HCT116 (cell line): ENCODE results near the gene LMNTD2. TPM values are rescaled to one million over a fixed set of nuclear protein-coding genes. Genes with fewer than 3 reads are reported as not detected.
A peak's percentile ranks its signal among the peaks of the same experiment; 100 is the strongest.
"Not testable (repeated sequence)": the region's sequence is repeated elsewhere in the genome, so short reads cannot be mapped to it uniquely, and the experiment has no call there.

Experiments used
- ATAC-seq: fragments of 200-7000 bp; cut with Tn5 transposase; 2 replicates; pipeline ENCODE4 v1.9.1; 2020; ENCODE audit warnings: mild to moderate bottlenecking, moderate library complexity
- BruUV-seq: library from RNA; stranded (reverse); fragments of 400-500 nt; replicated peaks from 2 replicates; lab custom pipeline; 2021; lab: Mats Ljungman, UMichigan
- CTCF ChIA-PET: fragments of 300-600 bp; sonication (Branson Sonifier 250); formaldehyde crosslinking; loops from one replicate; lab custom pipeline; 2021; ENCODE audit warnings: antibody characterized with exemption; lab: Charles Lee
- POLR2A ChIA-PET: fragments of 300-600, 350-600 bp; sonication (Branson Sonifier 250); formaldehyde crosslinking; loops from one replicate; lab custom pipeline; 2021; ENCODE audit warnings: antibody characterized with exemption; lab: Charles Lee
- RAD21 ChIA-PET, 2 experiments: fragments of 300-600 bp; sonication (Branson Sonifier 250); formaldehyde crosslinking; loops; one replicate each; lab custom pipeline; 2023; ENCODE audit warnings: low total read pairs in 2 of 2; ENCODE audit not compliant: uncharacterized antibody in 2 of 2, unreplicated experiment in 2 of 2, low non-redundant PET in 1 of 2; lab: Charles Lee
- DNase-seq: peaks from one replicate; pipeline ENCODE4 v3.0.0-alpha.2; 2010; ENCODE audit warnings: low read depth, low spot score
- H2AFZ ChIP-seq: fragments of 200-600 bp; shearing (Covaris generic), sonication (generic); 2 replicates; pipeline ENCODE4 v1.6.1; 2017; ENCODE audit warnings: low read depth, mixed run types, mixed read lengths, antibody characterized with exemption, low read length; ENCODE audit not compliant: poor library complexity, severe bottlenecking
- H3K27ac ChIP-seq: 2 replicates; pipeline ENCODE4 v1.5.1; 2012; ENCODE audit warnings: low read depth, low read length
- H3K27me3 ChIP-seq: fragments of 200-600 bp; sonication (generic); 2 replicates; pipeline ENCODE4 v1.6.1; 2016; ENCODE audit warnings: mixed run types, low read length, mixed read lengths; ENCODE audit not compliant: insufficient read depth
- H3K36me3 ChIP-seq, 2 experiments: fragments of 200-500 bp in 1 of 2; fragments of 200-600 bp in 1 of 2; sonication (Bioruptor generic) in 1 of 2; sonication (generic) in 1 of 2; 2 replicates each; pipeline versions ENCODE4 v1.5.1 to v1.6.1; 2014 to 2016; ENCODE audit warnings: low read length in 2 of 2, inconsistent platforms in 1 of 2, mixed read lengths in 1 of 2, mixed run types in 1 of 2; ENCODE audit not compliant: insufficient read depth in 2 of 2, control insufficient read depth in 1 of 2
- H3K4me1 ChIP-seq, 2 experiments: fragments of 200-600 bp in 1 of 2; sonication (generic) in 1 of 2; 2 replicates each; pipeline versions ENCODE4 v1.5.1 to v1.6.1; 2012 to 2017; ENCODE audit warnings: low read length in 2 of 2, inconsistent platforms in 1 of 2, mild to moderate bottlenecking in 1 of 2, mixed read lengths in 1 of 2, mixed run types in 1 of 2, moderate library complexity in 1 of 2; ENCODE audit not compliant: insufficient read depth in 2 of 2, control insufficient read depth in 1 of 2
- H3K4me2 ChIP-seq: fragments of 200-600 bp; sonication (generic); 2 replicates; pipeline ENCODE4 v1.6.1; 2017; ENCODE audit warnings: mixed run types, low read length, mixed read lengths
- H3K4me3 ChIP-seq, 2 experiments: fragments of 200-600 bp in 1 of 2; sonication (generic) in 1 of 2; replicated peaks in 1 of 2; 2 replicates each; pipeline ENCODE4 v1.5.1; 2011 to 2016; ENCODE audit warnings: low read length in 2 of 2, control low read depth in 1 of 2, low read depth in 1 of 2, mild to moderate bottlenecking in 1 of 2, mixed read lengths in 1 of 2, mixed run types in 1 of 2
- H3K79me2 ChIP-seq: fragments of 200-600 bp; sonication (generic); 2 replicates; pipeline ENCODE4 v1.6.1; 2017; ENCODE audit warnings: mild to moderate bottlenecking, mixed run types, low read length, moderate library complexity, mixed read lengths; ENCODE audit not compliant: insufficient read depth
- H3K9ac ChIP-seq: fragments of 200-600 bp; sonication (generic); 2 replicates; pipeline ENCODE4 v1.6.1; 2016; ENCODE audit warnings: low read length, mixed read lengths
- H3K9me2 ChIP-seq: fragments of 200-600 bp; sonication (generic), shearing (Covaris generic); 2 replicates; pipeline ENCODE4 v1.6.1; 2017; ENCODE audit warnings: mixed run types, mild to moderate bottlenecking, moderate library complexity; ENCODE audit not compliant: insufficient read depth
- H3K9me3 ChIP-seq, 2 experiments: fragments of 200-500 bp in 1 of 2; fragments of 200-600 bp in 1 of 2; sonication (Bioruptor generic) in 1 of 2; sonication (generic) in 1 of 2; 2 replicates each; pipeline ENCODE4 v1.6.1; 2014 to 2017; ENCODE audit warnings: low read length in 2 of 2, mixed read lengths in 2 of 2, inconsistent platforms in 1 of 2, low read depth in 1 of 2, mild to moderate bottlenecking in 1 of 2, mixed run types in 1 of 2, moderate library complexity in 1 of 2; ENCODE audit not compliant: control insufficient read depth in 1 of 2, insufficient read depth in 1 of 2
- H4K20me1 ChIP-seq: fragments of 200-600 bp; sonication (generic), shearing (Covaris generic); 2 replicates; pipeline ENCODE4 v1.6.1; 2017; ENCODE audit warnings: mixed run types, mild to moderate bottlenecking, moderate library complexity; ENCODE audit not compliant: insufficient read depth
- CBX3 ChIP-seq: IDR thresholded peaks from 2 replicates; pipeline ENCODE4 v1.6.1; 2012; ENCODE audit warnings: low read depth
- EGR1 ChIP-seq: IDR thresholded peaks from 2 replicates; pipeline ENCODE4 v1.6.1; 2012; ENCODE audit warnings: low read depth
- SRF ChIP-seq: IDR thresholded peaks from 2 replicates; pipeline ENCODE4 v1.6.1; 2012; ENCODE audit warnings: low read depth
- YY1 ChIP-seq: IDR thresholded peaks from 2 replicates; pipeline ENCODE4 v1.6.1; 2011; ENCODE audit warnings: low read length, low read depth, moderate library complexity, mild to moderate bottlenecking; ENCODE audit not compliant: insufficient replicate concordance; ENCODE audit errors: extremely low read depth
- intact Hi-C: fragments of 100-400 bp; cut with micrococcal nuclease; formaldehyde crosslinking; loops from 2 replicates; pipeline ENCODE4 v1.10.0; 2022
- total RNA-seq: library from RNA; stranded (reverse); gene quantifications from one replicate; pipeline ENCODE4 v1.2.1, GENCODE V29; 2021; ENCODE audit not compliant: unreplicated experiment
- TF ChIP-seq, protein P1 (sequence below): IDR thresholded peaks from 2 replicates; pipeline ENCODE4 v1.6.1; 2012
- TF ChIP-seq, protein P2 (sequence below), 3 experiments: fragments of 200-600 bp in 1 of 3; sonication (generic) in 1 of 3; IDR thresholded peaks in 2 of 3; conservative IDR thresholded peaks in 1 of 3; 2 replicates each; pipeline ENCODE4 v1.5.1; 2012 to 2017; ENCODE audit warnings: low read depth in 2 of 3, low read length in 2 of 3, antibody characterized with exemption in 1 of 3, borderline replicate concordance in 1 of 3, control low read depth in 1 of 3, mild to moderate bottlenecking in 1 of 3, mixed read lengths in 1 of 3, mixed run types in 1 of 3, moderate library complexity in 1 of 3; ENCODE audit not compliant: insufficient read depth in 1 of 3

The LMNTD2 gene
- total RNA-seq, 1 experiment from 2014 or later: 9.5 TPM

DNA sequence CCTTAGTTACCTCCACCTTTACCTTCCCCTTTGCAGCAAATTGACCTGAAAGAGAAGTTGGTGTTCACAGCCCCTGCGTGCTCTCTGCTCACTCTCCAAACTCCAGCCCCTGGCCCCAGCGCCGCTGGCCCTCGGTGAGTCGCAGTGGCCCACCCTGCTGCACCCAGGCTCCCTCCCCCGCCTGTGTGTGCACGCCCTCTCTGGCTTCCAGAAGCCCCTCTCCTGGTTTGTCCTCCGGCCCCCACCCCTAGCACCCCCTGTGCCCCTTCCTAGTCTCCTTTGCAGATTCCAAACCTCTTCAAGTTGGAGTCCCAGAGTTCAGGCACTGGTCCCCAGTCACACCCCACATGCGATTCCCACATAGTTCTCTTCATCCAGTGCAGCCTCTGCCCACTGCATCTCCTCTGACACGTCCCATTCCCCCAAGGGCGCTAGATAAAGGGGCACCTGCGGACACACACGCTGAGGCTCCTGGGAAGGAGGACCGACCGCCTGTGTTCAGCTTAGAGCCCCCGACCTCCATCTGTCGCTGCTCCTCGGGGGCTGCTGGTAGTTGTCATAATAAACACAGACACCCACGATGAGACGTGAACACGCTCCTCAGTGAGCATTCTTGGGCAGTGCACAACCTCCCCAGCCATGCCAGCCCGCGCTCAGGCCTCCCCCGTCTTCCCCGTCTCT lies 14.2 kb upstream of the LMNTD2 start (continued):
- TF ChIP-seq CBX3: no peak
- TF ChIP-seq, all 23 proteins: peak for 0

- peaks cover 21 to 46% of the 10 kb centered on the region in 2 experiments for H3K4me1 ChIP-seq
- H3K79me2 ChIP-seq: peaks cover 27% of the 10 kb centered on the region
- peak overlapping the region; percentile 98; the same call in 1 of the 2 replicates for H3K4me2 ChIP-seq
- H3K27me3 ChIP-seq, CTCF ChIA-PET, H3K36me3 ChIP-seq, intact Hi-C loops, H2AFZ ChIP-seq, H3K9ac ChIP-seq, POLR2A ChIA-PET, RAD21 ChIA-PET, H4K20me1 ChIP-seq, ATAC-seq, DNase-seq, H3K27ac ChIP-seq, H3K9me3 ChIP-seq, H3K9me2 ChIP-seq: not testable (repeated sequence)
- BruUV-seq: TSS peak; percentile 58
- peak overlapping the region; percentile 62 to 86; a peak in 2 of 4 replicates for H3K4me3 ChIP-seq
These were observed 13.6 kb upstream of the LMNTD2 start for GRCh38 chr11:574031-574570.

- ChIA-PET POLR2A (no interaction called here), RAD21 (no interaction called here), CTCF (no interaction called here)
- H3K9ac ChIP-seq: no peak overlapping the region
- no peaks in the 10 kb centered on the region for H4K20me1 ChIP-seq
- H3K4me1 ChIP-seq: peaks cover 16 to 42% of the 10 kb centered on the region in 2 experiments
- no peaks in the 10 kb centered on the region for H3K27me3 ChIP-seq
- no peaks in the 10 kb centered on the region for H3K9me3 ChIP-seq
- H3K36me3 ChIP-seq: peaks cover 0 to 8% of the 10 kb centered on the region in 2 experiments; a peak in 1 of 4 replicates
- DNase-seq (no peak), ATAC-seq (no peak)
- TF ChIP-seq, protein P1, sequence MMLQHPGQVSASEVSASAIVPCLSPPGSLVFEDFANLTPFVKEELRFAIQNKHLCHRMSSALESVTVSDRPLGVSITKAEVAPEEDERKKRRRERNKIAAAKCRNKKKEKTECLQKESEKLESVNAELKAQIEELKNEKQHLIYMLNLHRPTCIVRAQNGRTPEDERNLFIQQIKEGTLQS: no peak
- TF ChIP-seq EGR1 (no peak), SRF (no peak), YY1 (no peak)
- TF ChIP-seq, protein P2, sequence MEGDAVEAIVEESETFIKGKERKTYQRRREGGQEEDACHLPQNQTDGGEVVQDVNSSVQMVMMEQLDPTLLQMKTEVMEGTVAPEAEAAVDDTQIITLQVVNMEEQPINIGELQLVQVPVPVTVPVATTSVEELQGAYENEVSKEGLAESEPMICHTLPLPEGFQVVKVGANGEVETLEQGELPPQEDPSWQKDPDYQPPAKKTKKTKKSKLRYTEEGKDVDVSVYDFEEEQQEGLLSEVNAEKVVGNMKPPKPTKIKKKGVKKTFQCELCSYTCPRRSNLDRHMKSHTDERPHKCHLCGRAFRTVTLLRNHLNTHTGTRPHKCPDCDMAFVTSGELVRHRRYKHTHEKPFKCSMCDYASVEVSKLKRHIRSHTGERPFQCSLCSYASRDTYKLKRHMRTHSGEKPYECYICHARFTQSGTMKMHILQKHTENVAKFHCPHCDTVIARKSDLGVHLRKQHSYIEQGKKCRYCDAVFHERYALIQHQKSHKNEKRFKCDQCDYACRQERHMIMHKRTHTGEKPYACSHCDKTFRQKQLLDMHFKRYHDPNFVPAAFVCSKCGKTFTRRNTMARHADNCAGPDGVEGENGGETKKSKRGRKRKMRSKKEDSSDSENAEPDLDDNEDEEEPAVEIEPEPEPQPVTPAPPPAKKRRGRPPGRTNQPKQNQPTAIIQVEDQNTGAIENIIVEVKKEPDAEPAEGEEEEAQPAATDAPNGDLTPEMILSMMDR (IDR thresholded peaks at IDR 0.05 in 2 of 3, conservative IDR thresholded peaks at IDR 0.05 in 1 of 3; ENCODE audit: borderline replicate concordance in 1 of 3, insufficient read depth in 1 of 3, low read depth in 2 of 3, low read length in 2 of 3): no peak
- no peak overlapping the region for H2AFZ ChIP-seq
- no peak overlapping the region for H3K27ac ChIP-seq
- H3K4me3 ChIP-seq: no peak overlapping the region
- H3K9me2 ChIP-seq: no peaks in the 10 kb centered on the region
- H3K4me2 ChIP-seq: no peak overlapping the region
- no TSS peak for BruUV-seq
- intact Hi-C loops: no loop called here
- H3K79me2 ChIP-seq: peaks cover 19% of the 10 kb centered on the region
These were observed 12.7 kb upstream of the LMNTD2 start for GRCh38 chr11:573146-573759.
